Breast epithelium (tissue), 4 donors: ENCODE measurements around the gene NFE2L2. TPM values are rescaled to one million over a fixed set of nuclear protein-coding genes. Genes with fewer than 3 reads are reported as not detected.

Experiments
- DNase-seq, 2 donors: peaks; one replicate each; pipeline ENCODE4 v3.0.0-alpha.2; 2019; ENCODE audit warnings: low spot score in 2 of 2
- H3K27ac ChIP-seq, 2 donors: fragments of 200-600 bp; sonication (generic) in 1 of 2; one replicate each; pipeline ENCODE4 v1.5.1; 2016 to 2019; ENCODE audit warnings: mild to moderate bottlenecking in 1 of 2
- H3K27me3 ChIP-seq, 2 donors: fragments of 200-600 bp; sonication (generic) in 1 of 2; one replicate each; pipeline versions ENCODE4 v1.5.1 to v1.6.0; 2017 to 2019; ENCODE audit warnings: control low read depth in 1 of 2, mild to moderate bottlenecking in 1 of 2
- H3K36me3 ChIP-seq: fragments of 200-600 bp; one replicate; pipeline ENCODE4 v1.5.1; 2019
- H3K4me1 ChIP-seq, 2 donors: fragments of 200-600 bp; sonication (generic); one replicate each; pipeline ENCODE4 v1.5.1; 2016 to 2019; ENCODE audit warnings: control low read depth in 1 of 2
- H3K4me3 ChIP-seq, 3 donors: fragments of 200-600 bp; sonication (generic); 1 replicate in 2 of 3; 2 replicates in 1 of 3; pipeline ENCODE4 v1.5.1; 2016 to 2019; ENCODE audit warnings: mild to moderate bottlenecking in 3 of 3, moderate library complexity in 2 of 3
- H3K9me3 ChIP-seq, 2 donors: fragments of 200-600 bp; sonication (generic) in 1 of 2; one replicate each; pipeline ENCODE4 v1.5.1; 2016 to 2019; ENCODE audit warnings: control low read depth in 1 of 2
- CTCF ChIP-seq, 3 donors: fragments of 450-650 bp; IDR thresholded peaks; one replicate each; pipeline ENCODE4 v1.5.1; 2016 to 2017; ENCODE audit warnings: antibody characterized with exemption in 3 of 3, mild to moderate bottlenecking in 3 of 3, moderate library complexity in 3 of 3
- POLR2A ChIP-seq: fragments of 450-650 bp; IDR thresholded peaks from one replicate; pipeline ENCODE4 v1.6.1; 2016; ENCODE audit warnings: antibody characterized with exemption, mild to moderate bottlenecking, moderate library complexity
- POLR2AphosphoS5 ChIP-seq, 3 donors: sonication (generic); formaldehyde crosslinking; IDR thresholded peaks; one replicate each; pipeline ENCODE4 v1.6.1; 2017; ENCODE audit warnings: antibody characterized with exemption in 3 of 3
- intact Hi-C: fragments of 100-400 bp; cut with DNase I; formaldehyde crosslinking; loops from one replicate; pipeline ENCODE4 v1.15.1; 2023; ENCODE audit warnings: low total_unique reads
- total RNA-seq, 3 donors: library from RNA; depleted of rRNA; stranded (reverse); fragments of >200 nt; gene quantifications; one replicate each; pipeline ENCODE4 v1.1.0, GENCODE V29; 2016

Gene NFE2L2
- total RNA-seq, 3 donors from 2014 or later, result 63.8 to 133 (median 124) TPM

GRCh38 chr2:177295484-177295883 lies 31.0 kb upstream of the NFE2L2 start:
- Histone ChIP-seq H3K4me1 (no peaks in the 10 kb centered on the region), H3K4me3 (no peak overlapping the region), H3K9me3 (no peaks in the 10 kb centered on the region), H3K36me3 (no peaks in the 10 kb centered on the region), H3K27ac (peak overlapping the region; percentile 58 to 73), H3K27me3 (no peaks in the 10 kb centered on the region)
- DNase-seq, result no peak
- TF ChIP-seq POLR2A, result no peak
- no peak for TF ChIP-seq CTCF (IDR thresholded peaks at IDR 0.05)
- no peak for TF ChIP-seq POLR2AphosphoS5 (IDR thresholded peaks at IDR 0.05)
- intact Hi-C loops, result no loop called here

- H3K27me3 ChIP-seq, result no peaks in the 10 kb centered on the region
- no peaks in the 10 kb centered on the region for H3K9me3 ChIP-seq
- DNase-seq, result no peak
- intact Hi-C loops, result loop anchor here (1.0 kb wide), 1 partner anchor 32 kb away; no protein-coding TSS in a partner anchor
- no peaks in the 10 kb centered on the region for H3K36me3 ChIP-seq
- no peak overlapping the region for H3K27ac ChIP-seq
- no peak overlapping the region for H3K4me3 ChIP-seq
- H3K4me1 ChIP-seq, result no peaks in the 10 kb centered on the region
- TF ChIP-seq POLR2AphosphoS5 (IDR thresholded peaks at IDR 0.05), result no peak
- no peak for TF ChIP-seq CTCF (IDR thresholded peaks at IDR 0.05)
- no peak for TF ChIP-seq POLR2A
These were observed 27.2 kb upstream of the NFE2L2 start for GRCh38 chr2:177291701-177292100.

GRCh38 chr2:177289824-177290628 lies 25.5 kb upstream of the NFE2L2 start:
- intact Hi-C loops, result no loop called here

GRCh38 chr2:177287814-177288213 lies 23.3 kb upstream of the NFE2L2 start:
- Histone ChIP-seq H3K9me3 (no peaks in the 10 kb centered on the region), H3K27me3 (no peaks in the 10 kb centered on the region), H3K4me1 (no peaks in the 10 kb centered on the region), H3K36me3 (no peaks in the 10 kb centered on the region), H3K4me3 (no peak overlapping the region), H3K27ac (no peak overlapping the region)
- TF ChIP-seq CTCF (IDR thresholded peaks at IDR 0.05), result no peak
- TF ChIP-seq POLR2AphosphoS5 (IDR thresholded peaks at IDR 0.05), result no peak
- TF ChIP-seq POLR2A, result no peak
- DNase-seq, result no peak
- intact Hi-C loops, result no loop called here

More at GRCh38 chr2:177289824-177290628, 25.5 kb upstream of the NFE2L2 start:
- H3K4me1 ChIP-seq, result no peaks in the 10 kb centered on the region
- TF ChIP-seq POLR2A (no peak), POLR2AphosphoS5 (IDR thresholded peaks at IDR 0.05) (no peak), CTCF (IDR thresholded peaks at IDR 0.05) (no peak)
- no peaks in the 10 kb centered on the region for H3K36me3 ChIP-seq
- no peaks in the 10 kb centered on the region for H3K27me3 ChIP-seq
- H3K9me3 ChIP-seq, result no peaks in the 10 kb centered on the region
- H3K27ac ChIP-seq, result no peak overlapping the region
- no peak for DNase-seq
- no peak overlapping the region for H3K4me3 ChIP-seq

GRCh38 chr2:177285892-177286715 lies 21.6 kb upstream of the NFE2L2 start:
- intact Hi-C loops, result no loop called here

More at GRCh38 chr2:177285892-177286715, 21.6 kb upstream of the NFE2L2 start:
- Histone ChIP-seq H3K36me3 (no peaks in the 10 kb centered on the region), H3K4me1 (no peaks in the 10 kb centered on the region), H3K4me3 (no peak overlapping the region), H3K9me3 (no peaks in the 10 kb centered on the region), H3K27me3 (no peaks in the 10 kb centered on the region), H3K27ac (no peak overlapping the region)
- no peak for TF ChIP-seq CTCF (IDR thresholded peaks at IDR 0.05)
- TF ChIP-seq POLR2A, result no peak
- TF ChIP-seq POLR2AphosphoS5 (IDR thresholded peaks at IDR 0.05), result no peak
- DNase-seq, result no peak
